SKM-1 (cell line): ENCODE measurements around the gene SIM1.

Experiments
- DNase-seq: peaks from one replicate; lab custom pipeline; 2025; ENCODE audit not compliant: unreplicated experiment; lab: John Stamatoyannopoulos, UW

Gene SIM1

GRCh38 chr6:100456908-100457235, 7.8 kb downstream of the SIM1 start:
- DNase-seq, result no peak

DNA sequence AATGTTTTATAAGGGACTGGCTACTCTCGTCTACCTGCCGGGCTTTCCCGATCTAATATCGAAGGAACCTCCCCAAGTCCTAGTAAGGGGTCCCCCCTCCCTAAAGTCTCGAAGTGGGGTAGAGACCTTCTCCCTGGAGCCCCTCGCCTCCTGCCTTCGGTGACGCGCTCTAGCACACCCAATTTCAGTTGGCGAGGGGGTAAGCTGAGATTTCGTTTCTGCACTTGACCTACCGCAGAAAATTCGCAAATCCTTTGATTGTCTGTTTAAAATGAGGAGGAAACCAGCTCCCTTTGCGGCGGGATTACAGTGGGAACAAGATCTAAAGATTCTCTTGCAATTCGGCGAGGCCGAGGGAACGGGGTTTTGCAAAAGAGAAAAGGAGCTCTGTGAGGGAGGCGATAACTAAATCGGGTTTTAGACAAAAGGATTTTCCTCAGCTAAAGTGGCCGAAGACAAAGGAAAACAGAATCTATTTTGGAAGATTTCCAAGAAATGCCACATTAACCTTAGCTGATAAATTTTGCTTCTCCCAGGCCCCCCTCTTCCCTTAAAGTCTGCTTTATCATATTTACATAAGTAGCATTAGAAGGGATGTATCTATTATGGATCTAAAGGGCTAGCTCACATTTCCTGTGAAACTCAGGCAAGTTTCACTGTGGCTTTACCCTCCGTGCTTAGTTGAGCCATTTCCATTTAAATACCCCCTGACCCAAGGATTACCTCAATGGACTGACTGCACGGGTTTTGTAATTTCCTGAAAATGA, 8.4 kb downstream of the SIM1 start:
- DNase-seq, result no peak

DNA sequence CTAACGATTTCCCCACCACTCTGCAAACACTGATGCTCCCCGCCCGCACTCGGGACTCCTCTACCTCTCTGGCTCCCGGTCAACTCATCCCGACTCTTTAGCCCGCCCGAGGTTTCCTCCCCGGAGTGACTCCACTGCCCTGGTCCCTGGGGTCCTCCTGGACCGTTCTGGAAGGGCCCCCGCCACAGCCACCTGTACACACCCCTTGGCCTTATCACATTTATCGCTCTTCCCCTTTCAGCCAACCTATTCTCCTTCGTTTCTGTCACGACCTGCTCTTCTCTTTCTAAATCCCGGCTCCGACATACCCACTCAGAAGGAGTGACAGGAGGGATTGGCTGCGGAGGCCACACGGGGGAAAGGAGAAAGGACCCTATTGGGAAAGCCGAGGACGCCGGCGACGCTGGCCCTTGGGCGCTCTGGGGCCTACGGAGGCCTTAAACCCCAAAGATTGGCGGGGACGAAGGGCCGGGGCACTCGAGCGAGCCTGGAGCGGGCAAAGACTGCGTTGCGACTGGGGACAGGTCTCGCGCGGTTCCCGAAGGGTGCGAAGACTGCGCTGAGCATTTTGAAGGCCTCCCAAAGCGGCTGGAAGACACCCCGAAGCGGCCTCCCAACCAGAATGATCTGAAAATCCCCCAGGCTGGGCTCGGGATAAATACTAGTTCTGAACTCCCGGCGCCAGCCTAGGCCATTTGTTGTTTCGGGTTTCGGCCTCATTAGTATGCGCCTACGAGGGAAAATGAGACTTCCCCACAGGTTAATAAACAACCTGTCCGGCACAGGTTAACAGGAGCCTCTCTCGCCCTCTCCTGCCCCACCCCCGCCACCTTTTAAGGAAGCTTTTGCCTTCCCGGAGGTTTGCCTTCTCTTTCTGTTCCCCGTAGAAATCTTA, 9.2 kb downstream of the SIM1 start:
- DNase-seq, result no peak

DNA sequence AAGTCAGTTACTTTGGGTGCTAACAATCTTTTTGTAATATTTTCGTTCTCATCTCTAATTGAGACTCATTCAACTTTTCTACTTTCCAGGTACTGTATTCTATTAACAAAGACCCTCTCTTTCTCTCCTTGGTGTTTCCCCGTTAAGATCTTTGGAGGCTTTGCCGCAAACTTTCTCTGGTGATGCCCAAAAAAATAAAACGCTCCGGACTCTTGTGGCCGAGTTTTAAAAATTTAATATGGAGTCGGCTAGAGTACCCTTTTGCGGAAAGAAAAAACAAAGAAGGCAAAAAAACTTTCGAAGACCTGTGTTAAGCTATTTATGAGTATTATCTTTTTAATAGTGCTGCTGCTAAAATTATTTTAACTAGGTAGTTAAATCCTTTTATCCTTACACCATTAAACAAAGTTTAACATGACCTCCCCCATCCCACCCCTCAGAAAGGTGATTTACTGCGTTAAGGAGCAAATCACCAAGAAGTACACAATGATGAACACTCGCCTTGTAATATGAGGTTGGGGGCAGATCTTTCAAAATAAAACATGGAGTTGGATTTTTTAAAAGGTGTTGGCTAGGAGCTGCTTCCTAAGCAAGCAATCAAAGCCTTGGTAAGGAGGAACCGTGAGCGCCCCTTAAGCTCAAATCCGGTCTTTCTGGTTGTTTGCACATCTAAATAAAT, 10.0 kb downstream of the SIM1 start:
- no peak for DNase-seq

DNA sequence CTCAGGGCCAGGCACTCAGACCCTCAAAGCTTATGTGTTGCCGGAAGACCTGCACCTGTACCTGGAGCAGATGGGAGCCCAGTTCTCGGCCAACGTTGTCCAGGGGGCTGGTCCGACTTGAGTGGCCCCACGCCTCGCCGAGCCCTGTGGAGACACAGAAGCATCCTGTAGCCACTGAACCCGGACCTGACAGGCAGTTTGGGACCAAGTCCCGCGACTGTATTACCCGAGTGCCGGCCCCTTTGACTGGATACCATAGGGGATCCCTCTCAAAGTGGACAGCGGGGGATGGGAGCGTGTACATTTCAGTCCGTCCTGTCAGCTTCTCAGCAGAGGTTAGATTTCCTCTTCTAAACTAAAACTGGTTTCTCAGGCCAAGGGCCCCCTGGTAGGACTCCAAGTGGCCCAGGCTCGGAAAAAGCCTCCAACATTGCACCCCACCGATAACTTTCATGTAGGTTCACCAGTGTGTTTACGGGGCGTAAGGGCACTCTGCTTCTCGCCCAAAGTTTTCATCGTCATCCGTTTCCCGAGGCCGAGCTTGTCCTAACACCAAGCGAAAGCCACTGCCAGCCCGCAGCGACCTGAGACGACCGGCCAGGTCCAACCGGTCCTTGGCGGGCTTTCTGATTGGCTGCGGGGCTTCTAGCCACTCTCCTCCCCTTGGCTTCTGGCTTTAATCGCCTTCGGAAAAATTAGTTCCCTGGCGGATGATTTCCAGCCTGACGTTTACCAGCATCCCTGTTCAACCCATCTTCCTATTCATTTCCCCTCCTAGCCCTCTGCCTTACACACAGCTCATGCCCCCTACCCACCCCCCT, 10.8 kb downstream of the SIM1 start:
- DNase-seq, result no peak

- no peak for DNase-seq
Measured at GRCh38 chr6:100452998-100453397, 11.7 kb downstream of the SIM1 start.

- DNase-seq, result no peak
Measured at GRCh38 chr6:100451577-100451976, 13.1 kb downstream of the SIM1 start.

GRCh38 chr6:100449239-100449691, 15.5 kb downstream of the SIM1 start:
- DNase-seq, result no peak

DNA sequence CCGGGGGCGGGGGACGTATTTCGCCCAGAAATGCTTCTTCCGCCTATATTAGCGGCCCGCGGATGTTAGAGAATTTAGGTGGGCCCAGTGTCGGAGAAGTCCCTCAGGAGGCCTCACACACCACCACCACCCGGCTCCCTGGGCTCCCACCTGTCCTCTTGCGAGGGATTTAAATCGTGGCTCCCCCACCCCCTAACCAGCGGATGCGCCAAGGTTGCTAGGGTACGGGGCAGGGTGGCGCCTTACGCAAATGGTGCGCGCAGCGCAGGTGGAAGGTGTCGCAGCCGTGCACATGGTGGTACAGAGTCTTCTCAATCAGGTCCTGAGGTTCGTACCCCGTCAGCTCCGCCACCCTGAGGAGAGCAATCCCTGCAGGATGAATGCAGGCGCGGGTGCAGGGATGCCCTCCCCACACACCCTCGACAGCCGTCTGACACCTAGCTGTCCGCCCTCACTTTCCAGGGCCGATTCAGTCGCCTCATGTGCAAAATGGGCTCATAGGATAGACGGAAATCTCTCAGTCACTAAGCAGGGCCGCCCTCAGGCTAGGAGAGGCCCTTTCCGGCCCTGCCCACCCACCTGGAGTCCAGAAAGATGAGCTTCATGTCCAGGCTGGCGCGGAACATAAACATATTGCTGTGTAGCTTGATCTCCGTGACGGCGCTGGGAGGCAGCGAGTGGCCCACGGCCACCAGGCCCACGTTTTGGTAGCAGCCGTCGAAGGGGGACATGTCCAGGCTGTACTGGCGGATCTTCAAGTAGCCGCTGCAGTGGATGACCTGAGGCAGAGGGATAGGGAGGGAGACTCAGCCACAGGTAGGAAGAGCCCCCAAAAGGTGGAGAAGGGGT, 16.6 kb downstream of the SIM1 start:
- DNase-seq, result no peak

- DNase-seq, result no peak
Measured at GRCh38 chr6:100447081-100447899, 17.4 kb downstream of the SIM1 start.

DNA sequence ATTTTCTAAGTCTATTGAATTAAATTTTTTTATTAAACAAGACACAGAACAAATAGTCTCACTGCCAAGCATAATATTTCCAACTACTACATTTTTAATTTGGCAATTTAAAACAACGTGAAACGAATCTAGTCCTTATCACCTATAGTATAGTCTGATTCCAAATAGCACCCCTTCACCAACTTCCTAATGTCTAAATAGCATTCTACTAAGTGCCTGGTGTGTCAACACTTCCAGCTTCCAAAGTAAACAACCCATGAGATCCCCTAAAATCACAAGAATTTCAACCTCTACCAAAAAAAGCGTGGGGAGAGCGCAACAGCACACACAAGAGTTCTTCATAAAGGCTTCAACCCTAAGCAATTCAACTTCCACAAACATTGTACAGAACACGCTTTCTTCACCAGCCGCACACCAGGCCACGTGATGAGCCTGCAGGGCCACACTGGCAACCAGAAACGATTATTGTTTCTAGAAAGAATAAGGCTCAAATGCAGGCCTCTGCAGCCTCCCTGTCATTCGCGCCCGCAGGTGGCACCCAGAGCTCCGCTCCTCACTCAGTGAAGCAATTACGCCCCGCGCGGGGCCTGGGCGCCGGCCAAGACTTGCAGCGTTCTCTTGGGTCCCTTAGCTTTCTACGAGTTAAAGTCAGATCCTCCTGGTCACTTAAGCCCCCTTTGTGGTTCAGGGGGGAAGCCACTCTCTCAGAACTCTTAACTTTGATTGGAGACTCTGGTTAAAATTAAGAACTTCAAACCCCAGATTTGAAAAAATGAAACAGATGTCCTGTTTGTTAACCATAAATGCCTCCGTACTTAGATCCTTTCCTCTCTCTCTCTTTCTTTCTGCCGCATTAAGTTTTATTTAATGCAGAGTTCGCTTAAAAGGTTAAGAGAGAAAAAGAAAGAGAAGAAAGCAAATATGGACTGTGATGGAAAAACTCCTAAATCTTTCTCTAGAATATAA, 18.3 kb downstream of the SIM1 start:
- no peak for DNase-seq

GRCh38 chr6:100445512-100445911, 19.2 kb downstream of the SIM1 start:
- DNase-seq, result no peak

GRCh38 chr6:100440935-100441334, 23.8 kb downstream of the SIM1 start:
- DNase-seq, result no peak

DNA sequence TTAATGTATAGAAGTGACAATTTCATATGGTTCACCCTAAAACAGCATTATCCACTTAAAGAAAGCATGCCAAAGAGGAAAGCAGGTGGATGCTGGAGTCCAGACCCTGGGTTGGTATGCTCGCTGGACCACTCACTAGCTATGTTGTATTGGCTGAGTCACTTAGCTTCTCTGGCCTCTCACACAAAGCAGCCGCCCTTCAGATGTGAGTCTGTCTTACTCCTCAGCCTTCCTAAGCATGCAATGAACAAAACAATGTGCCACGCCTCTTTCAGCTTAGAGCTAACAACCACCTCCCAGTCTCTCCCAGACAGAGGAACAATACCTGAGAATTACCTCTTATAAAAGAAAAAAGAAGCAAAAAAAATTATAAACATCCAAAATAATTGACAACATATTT, 29.4 kb downstream of the SIM1 start:
- no peak for DNase-seq

DNA sequence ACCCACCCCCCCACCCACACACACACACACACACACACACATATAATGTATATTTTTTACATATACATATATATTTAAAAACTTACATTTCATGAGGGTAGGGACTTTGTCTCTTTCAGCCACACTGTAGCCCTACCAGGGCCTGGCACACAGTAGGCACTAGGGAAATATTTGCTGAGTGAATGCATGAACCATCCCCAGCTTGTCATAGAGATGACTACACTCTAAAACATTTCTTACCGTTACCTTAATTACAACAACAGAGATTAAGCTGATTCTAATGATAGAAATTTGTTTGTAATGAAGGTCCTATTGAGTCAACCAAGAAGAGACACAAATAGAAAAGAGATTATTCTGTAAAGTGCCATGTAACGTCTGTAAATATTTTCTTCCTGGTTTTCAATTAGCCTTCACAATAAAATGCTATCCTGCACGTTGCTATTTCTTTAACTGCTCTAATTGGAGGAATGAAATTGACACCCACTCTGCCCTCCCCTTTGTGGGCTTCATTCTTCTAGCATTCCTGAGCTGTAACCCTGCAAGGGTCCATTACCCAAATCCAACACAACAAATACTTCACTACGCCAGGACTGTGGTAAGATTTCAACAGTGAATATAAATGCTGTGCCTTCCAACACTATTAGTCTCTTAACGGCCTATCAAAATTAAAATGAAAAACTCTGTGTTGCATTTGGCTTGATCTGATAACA, 30.8 kb downstream of the SIM1 start:
- no peak for DNase-seq

GRCh38 chr6:100432136-100432535, 32.6 kb downstream of the SIM1 start:
- no peak for DNase-seq

DNA sequence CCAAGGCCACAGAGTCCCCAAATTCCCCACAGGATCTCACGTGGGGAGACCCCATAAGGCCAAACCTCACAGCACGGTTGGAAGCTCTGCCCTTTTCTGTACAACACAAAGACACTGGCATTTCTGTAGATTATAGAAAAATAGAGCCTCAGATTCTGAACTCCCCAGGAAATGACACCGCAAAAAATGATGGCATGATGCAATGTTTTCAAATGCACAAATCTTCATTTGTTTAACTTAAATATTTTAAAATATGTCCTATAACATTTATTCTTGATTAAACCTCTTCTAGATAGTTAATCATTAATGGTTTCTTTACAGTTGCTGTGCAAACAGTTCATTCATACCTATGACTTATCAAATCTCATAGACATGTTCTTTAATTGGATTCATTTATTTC, 33.8 kb downstream of the SIM1 start:
- DNase-seq, result no peak
